DND-41 (cell line): ENCODE measurements around the gene IFITM10.

ENCODE experiments used
- ATAC-seq: fragments of 200-7000 bp; cut with Tn5 transposase; 3 replicates; pipeline ENCODE4 v1.9.1; 2021; ENCODE audit warnings: low read depth; ENCODE audit not compliant: insufficient read depth
- DNase-seq: peaks from one replicate; pipeline ENCODE4 v3.0.0-alpha.2; 2020
- H2AFZ ChIP-seq: 2 replicates; pipeline ENCODE4 v1.6.0; 2012; ENCODE audit warnings: low read depth, low read length
- H3K27ac ChIP-seq: 2 replicates; pipeline ENCODE4 v1.5.1; 2012; ENCODE audit warnings: low read length, inconsistent platforms
- H3K27me3 ChIP-seq: fragments of 200-600 bp; sonication (generic); 2 replicates; pipeline ENCODE4 v1.6.0; 2012; ENCODE audit warnings: low read length, mild to moderate bottlenecking, inconsistent platforms; ENCODE audit not compliant: insufficient read depth, poor library complexity
- H3K36me3 ChIP-seq: 2 replicates; pipeline ENCODE4 v1.5.1; 2012; ENCODE audit warnings: low read length, inconsistent platforms; ENCODE audit not compliant: insufficient read depth
- H3K4me1 ChIP-seq: 2 replicates; pipeline ENCODE4 v1.5.1; 2012; ENCODE audit warnings: mild to moderate bottlenecking, low read length; ENCODE audit not compliant: insufficient read depth
- H3K4me2 ChIP-seq: 2 replicates; pipeline ENCODE4 v1.6.0; 2012; ENCODE audit warnings: mild to moderate bottlenecking, moderate library complexity, low read length, inconsistent platforms; ENCODE audit not compliant: insufficient read depth
- H3K4me3 ChIP-seq, 2 experiments: fragments of 200-600 bp in 1 of 2; shearing (Covaris generic) in 1 of 2; 2 replicates each; pipeline ENCODE4 v1.5.1; 2012 to 2016; ENCODE audit warnings: inconsistent platforms in 2 of 2, low read length in 2 of 2, mild to moderate bottlenecking in 2 of 2, low read depth in 1 of 2, moderate library complexity in 1 of 2
- H3K79me2 ChIP-seq: 2 replicates; pipeline ENCODE4 v1.6.0; 2012; ENCODE audit warnings: low read length, inconsistent platforms; ENCODE audit not compliant: insufficient read depth
- H3K9ac ChIP-seq: 2 replicates; pipeline ENCODE4 v1.6.0; 2012; ENCODE audit warnings: low read depth, mild to moderate bottlenecking, inconsistent platforms, low read length, moderate library complexity
- H3K9me3 ChIP-seq: 2 replicates; pipeline ENCODE4 v1.5.1; 2012; ENCODE audit warnings: low read length, moderate library complexity, mild to moderate bottlenecking, inconsistent platforms; ENCODE audit not compliant: insufficient read depth, severe bottlenecking
- H4K20me1 ChIP-seq: 2 replicates; pipeline ENCODE4 v1.6.0; 2012; ENCODE audit warnings: low read length; ENCODE audit not compliant: insufficient read depth
- EZH2 ChIP-seq: IDR thresholded peaks from 3 replicates; pipeline ENCODE4 v1.6.1; 2012; ENCODE audit warnings: borderline replicate concordance, low read depth, mild to moderate bottlenecking, moderate library complexity, low read length, inconsistent platforms; ENCODE audit not compliant: severe bottlenecking
- TF ChIP-seq, protein P1 (sequence below): IDR thresholded peaks from 2 replicates; pipeline ENCODE4 v1.5.1; 2012; ENCODE audit warnings: borderline replicate concordance, low read length, moderate library complexity, mild to moderate bottlenecking; ENCODE audit not compliant: poor library complexity, severe bottlenecking; ENCODE audit errors: extremely low read depth

The IFITM10 gene

DNA sequence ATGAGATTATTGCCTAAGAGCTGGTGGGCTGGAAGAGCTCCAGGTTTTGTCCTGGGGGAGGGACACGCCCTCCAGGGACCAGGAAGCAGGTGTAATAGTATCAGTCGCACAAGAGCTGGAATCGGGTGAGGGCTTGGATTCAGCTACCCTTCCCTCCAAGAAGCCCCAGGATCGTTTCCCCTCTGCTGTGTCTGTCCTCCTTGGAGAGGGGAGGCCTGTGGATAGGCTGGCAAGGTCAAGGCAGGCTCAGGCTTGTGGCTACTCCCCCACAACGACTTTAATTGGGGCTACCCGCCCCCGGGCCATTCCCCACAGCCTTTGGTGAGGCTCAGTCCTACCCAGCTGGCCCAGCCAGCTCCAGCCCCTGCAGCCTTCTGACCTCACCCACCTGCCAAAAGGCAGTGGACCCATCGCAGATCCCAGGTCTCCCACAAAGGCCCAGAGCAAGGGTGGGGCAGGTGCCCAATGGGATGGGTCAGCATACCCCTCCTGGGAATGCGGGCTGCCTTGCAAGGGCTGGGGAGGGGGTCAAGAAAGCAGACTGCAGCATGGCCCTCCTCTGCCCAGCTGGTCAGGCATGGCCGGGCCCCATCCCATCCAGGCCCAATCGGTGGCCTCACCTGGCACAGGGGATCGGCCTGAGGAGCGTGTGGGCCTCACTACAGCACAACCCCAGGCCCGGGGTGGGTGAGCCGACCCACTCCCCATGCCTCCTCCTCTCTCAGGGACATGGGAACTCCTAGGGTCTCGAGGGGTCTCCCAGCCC is 12.3 kb upstream of the IFITM10 start:
- H3K27me3 ChIP-seq: no peaks in the 10 kb centered on the region
- DNase-seq (no peak), ATAC-seq (no peak)
- peak overlapping the region; percentile 96 to 98; a peak in 3 of 4 replicates for H3K4me3 ChIP-seq
- H3K4me1 ChIP-seq: peaks cover 64% of the 10 kb centered on the region
- H2AFZ ChIP-seq: no peak overlapping the region
- H4K20me1 ChIP-seq: peaks cover 48% of the 10 kb centered on the region
- H3K27ac ChIP-seq: peak overlapping the region; percentile 87
- H3K9ac ChIP-seq: peak overlapping the region; percentile 99
- peaks cover 50% of the 10 kb centered on the region for H3K79me2 ChIP-seq
- TF ChIP-seq, protein P1, sequence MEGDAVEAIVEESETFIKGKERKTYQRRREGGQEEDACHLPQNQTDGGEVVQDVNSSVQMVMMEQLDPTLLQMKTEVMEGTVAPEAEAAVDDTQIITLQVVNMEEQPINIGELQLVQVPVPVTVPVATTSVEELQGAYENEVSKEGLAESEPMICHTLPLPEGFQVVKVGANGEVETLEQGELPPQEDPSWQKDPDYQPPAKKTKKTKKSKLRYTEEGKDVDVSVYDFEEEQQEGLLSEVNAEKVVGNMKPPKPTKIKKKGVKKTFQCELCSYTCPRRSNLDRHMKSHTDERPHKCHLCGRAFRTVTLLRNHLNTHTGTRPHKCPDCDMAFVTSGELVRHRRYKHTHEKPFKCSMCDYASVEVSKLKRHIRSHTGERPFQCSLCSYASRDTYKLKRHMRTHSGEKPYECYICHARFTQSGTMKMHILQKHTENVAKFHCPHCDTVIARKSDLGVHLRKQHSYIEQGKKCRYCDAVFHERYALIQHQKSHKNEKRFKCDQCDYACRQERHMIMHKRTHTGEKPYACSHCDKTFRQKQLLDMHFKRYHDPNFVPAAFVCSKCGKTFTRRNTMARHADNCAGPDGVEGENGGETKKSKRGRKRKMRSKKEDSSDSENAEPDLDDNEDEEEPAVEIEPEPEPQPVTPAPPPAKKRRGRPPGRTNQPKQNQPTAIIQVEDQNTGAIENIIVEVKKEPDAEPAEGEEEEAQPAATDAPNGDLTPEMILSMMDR: no peak
- no peak for TF ChIP-seq EZH2
- no peaks in the 10 kb centered on the region for H3K9me3 ChIP-seq
- peak overlapping the region; percentile 91 for H3K4me2 ChIP-seq
- peaks cover 49% of the 10 kb centered on the region for H3K36me3 ChIP-seq

DNA sequence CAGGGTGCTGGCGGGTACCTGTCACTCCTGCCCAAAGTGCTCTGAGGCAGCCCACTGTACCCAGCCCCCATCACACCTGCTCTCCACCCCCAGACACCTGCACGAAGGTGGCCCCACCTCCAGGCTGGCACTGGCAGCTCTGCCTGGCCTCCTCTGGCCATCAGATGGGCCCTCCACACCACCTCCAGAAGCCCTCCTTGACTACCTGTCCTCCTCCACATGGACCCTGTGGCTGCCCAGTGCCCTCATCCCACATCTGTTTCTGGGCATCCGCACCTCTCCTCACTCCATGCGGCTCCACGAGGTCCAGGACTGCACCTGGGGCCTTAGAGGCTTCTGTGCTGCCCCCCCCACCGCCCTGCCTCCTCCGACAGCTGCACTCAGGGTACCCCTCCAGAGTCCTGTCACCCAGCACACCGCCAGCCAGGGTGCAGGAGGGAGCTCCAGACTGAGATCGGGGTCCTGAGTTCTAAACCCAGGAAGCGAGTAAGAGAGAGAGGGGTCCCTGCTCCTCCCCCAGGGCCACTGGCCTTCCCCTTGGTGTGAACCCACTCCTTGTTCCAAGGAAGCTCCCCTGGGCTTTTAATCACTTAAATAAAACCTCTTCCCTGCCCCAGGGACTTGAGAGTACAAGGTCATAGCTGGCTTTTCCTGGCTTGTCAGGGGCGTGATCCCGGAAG is 11.6 kb upstream of the IFITM10 start:
- Histone ChIP-seq H3K27me3 (no peaks in the 10 kb centered on the region), H3K9ac (peak overlapping the region; percentile 99), H3K4me2 (peak overlapping the region; percentile 91), H4K20me1 (peaks cover 53% of the 10 kb centered on the region), H3K4me3 (peak overlapping the region; percentile 96 to 98; a peak in 3 of 4 replicates), H3K4me1 (peaks cover 72% of the 10 kb centered on the region), H2AFZ (no peak overlapping the region), H3K9me3 (no peaks in the 10 kb centered on the region), H3K27ac (peak overlapping the region; percentile 87), H3K36me3 (peaks cover 56% of the 10 kb centered on the region), H3K79me2 (peaks cover 56% of the 10 kb centered on the region)
- TF ChIP-seq, protein P1: no peak
- no peak for TF ChIP-seq EZH2
- ATAC-seq: no peak
- no peak for DNase-seq

DNA sequence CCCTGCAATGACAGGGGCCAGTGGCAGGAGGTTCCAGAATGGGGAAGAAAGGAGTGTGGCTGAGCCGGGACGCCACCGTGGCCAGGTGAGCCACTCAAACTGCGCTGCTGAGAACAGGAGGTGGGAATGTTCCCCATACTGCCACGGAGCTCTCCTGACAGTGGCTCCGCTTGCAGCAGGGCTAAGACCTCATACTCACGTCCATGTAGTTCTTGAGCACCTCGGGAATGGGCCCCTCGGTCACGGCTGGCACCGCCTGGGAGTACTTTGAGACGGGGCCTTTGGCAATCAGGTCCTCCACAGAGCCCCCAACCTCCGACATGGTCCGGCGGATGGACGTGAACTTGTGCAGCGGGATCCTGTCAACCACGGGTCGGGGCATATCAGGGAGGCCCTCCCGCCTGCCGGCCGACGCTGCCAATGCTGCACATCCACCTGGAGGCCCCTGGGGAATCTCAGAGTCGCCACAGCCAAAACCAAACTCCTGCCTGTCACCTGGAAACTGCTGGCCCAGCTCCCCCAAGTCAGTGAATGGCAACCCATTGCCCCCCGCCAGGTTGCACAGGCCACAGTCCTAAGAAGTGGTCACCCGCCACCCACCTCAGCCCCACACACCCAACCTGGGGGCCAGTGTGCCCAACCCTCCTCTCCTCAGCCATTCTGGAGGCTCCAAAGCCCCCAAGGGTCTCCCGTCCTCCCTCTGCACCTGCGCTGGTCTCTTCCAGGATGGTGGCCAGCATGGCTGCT is 10.9 kb upstream of the IFITM10 start:
- no peak for DNase-seq
- H3K36me3 ChIP-seq: peaks cover 63% of the 10 kb centered on the region
- peak overlapping the region; percentile 99 for H3K9ac ChIP-seq
- peaks cover 57% of the 10 kb centered on the region for H4K20me1 ChIP-seq
- peaks cover 76% of the 10 kb centered on the region for H3K4me1 ChIP-seq
- peaks cover 59% of the 10 kb centered on the region for H3K79me2 ChIP-seq
- peak overlapping the region; percentile 87 for H3K27ac ChIP-seq
- H3K9me3 ChIP-seq: no peaks in the 10 kb centered on the region
- H3K27me3 ChIP-seq: no peaks in the 10 kb centered on the region
- TF ChIP-seq, protein P1: no peak
- TF ChIP-seq EZH2: no peak
- peak overlapping the region; percentile 91; the same call in 1 of the 2 replicates for H3K4me2 ChIP-seq
- peak overlapping the region in 1 of 2 experiments; percentile 96; a peak in 2 of 4 replicates for H3K4me3 ChIP-seq
- no peak for ATAC-seq
- H2AFZ ChIP-seq: no peak overlapping the region
